GM21717 (cell line): ENCODE data around the gene AANAT.
"Not testable (repeated sequence)": the region's sequence is repeated elsewhere in the genome, so short reads cannot be mapped to it uniquely, and the experiment has no call there.

Experiments
- ATAC-seq: cut with Tn5 transposase; IDR thresholded peaks from one replicate; pipeline ENCODE4 v1.9.1; 2021; ENCODE audit warnings: mild to moderate bottlenecking, moderate library complexity; ENCODE audit not compliant: unreplicated experiment

The AANAT gene

DNA sequence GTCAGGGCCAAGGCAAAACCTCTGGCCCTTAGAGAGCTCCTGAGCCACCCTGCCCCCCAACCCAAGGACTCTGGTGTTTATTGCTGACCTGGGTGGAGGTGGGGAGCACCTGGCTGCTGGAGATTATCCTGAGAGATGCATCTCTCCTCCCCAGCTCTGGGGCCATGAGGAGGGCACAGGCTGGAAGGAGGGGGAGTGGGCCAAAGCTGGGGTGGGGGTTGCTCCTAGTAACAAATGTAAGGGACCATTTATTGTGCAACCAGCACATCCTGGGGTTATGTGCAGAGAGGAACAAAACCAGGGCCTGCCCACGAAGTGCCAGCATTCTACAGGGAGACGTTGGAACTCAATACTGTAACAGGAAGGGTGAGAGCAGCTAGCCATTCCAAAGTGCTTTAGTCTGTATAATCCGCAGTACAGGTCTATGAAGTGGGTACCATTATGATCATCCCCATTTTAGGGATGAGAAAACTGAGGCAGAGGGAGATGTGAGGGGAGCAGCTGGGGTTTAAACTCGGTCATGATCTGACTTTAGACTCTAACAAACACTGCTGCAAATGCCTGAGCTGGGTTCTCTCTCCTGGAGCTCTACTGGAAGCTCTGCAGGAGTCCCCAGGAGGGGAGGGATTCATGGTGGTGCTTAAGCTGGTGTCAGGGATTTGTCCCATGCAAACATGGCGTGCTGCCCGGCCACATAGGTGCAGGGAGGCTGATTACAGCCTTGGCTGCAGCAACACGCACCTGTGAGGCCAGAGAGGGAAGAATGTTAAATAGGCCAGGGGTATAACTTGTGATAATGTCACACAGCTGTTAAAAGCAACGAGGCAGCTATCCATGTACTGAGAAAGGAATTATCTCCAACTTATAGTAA, 35.2 kb downstream of the AANAT start:
- no peak for ATAC-seq

DNA sequence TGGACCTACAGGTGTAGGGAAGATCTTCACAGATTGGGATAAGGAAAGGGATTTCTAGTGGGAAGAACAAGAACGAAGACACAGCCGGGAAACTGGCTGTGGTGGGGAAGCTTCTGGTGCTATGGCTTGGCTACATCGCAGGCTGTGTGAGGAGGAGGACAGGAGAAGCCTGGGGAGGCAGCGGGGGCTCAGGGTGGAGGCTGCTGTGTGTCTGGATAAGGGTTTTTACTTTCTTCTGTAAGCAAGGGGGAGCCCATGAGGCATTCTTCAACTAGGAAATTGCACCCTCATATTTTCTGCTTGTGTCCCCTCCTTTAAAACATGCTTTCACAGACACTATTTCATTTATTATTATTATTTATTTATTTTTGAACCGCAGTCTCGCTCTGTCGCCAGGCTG, 36.7 kb downstream of the AANAT start:
- no peak for ATAC-seq

DNA sequence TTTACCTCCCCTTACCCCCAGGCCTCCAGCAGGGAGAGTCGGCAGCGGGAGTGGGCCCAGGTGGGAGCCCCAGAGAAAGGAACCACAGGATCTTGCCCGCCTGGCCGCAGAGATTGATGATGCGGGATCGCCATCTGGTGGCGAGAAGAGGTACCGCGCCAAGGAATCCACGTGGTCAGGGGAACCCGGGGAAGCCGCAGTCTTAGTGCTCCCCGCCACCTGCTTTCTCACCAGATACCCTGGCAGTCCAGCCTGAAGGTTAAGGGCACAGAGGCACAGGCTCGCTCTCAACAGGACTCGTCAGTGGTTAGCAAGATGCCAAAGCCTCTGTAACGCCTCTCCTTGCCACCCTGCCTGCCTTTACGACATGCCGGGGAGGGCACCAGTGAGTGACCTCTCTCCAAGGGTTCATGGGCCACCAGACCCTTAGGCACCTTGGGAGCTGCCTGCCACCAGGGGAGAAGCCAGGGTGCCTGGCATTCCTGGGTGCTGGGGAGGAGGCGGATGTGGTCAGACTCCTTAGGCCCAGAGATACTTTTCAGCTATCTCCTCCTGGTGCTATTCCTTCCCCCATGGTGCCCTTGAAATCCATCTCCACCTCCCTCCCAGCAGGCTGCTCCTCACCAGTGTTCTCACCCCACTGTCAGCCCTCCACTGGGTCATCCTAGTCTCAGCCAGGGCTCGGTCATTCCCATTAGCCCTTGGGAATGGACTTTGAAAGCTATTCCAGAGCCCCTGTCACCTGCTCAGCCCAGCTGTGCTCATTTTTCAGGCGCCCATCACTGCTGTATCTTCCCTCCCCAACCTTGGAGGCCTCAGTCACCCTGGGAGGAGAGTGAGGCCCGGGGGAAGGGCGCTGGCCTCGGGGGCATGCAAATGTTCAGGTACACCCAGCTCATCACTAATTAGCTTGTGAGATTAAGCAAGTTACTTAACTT, 39.3 kb downstream of the AANAT start:
- no peak for ATAC-seq

DNA sequence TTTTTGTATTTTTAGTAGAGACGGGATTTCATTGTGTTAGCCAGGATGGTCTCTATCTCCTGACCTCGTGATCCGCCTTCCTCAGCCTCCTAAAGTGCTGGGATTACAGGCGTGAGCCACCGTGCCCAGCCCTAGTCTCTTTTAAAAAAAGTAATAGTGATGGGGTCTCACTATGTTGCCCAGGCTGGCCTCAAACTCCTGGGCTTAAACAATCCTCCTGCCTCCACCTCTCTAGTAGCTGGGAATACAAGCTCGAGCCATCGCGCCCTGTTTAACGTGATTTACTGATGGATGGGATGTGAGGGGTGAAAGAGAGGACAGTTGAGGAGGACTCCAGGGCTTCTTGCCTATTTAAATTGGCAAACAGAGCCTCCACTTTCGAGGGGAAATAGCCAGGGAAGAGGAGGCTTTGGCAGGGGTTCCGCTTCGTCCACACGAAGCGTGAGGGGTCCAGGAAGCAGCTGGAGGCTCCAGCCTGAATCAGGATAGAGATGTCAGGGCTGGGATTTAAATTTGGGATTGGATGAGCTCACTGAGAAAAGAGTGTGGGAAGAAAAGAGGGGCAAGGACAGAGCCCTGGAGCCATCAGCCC, 41.2 kb downstream of the AANAT start:
- not testable (repeated sequence) for ATAC-seq

DNA sequence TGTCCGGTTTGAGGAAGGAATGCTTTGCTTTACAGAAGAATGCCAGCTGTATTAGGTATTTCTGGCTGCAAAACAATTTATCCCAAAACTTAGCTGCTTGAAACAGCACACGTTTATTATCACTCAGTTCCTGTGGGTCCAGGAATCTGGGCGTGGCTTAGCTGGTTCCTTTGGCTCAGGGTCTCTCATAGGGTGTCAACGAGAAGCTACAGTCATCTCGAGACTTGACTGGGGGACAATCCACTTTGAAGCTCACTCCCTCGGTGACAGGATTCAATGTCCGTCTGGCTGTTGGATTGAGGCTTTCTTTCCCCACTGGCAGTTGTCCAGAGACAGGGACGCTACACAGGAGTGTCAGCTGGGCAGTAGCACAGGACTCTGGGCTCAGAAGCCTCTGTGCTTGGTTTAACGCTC, 43.4 kb downstream of the AANAT start:
- ATAC-seq, result no peak

DNA sequence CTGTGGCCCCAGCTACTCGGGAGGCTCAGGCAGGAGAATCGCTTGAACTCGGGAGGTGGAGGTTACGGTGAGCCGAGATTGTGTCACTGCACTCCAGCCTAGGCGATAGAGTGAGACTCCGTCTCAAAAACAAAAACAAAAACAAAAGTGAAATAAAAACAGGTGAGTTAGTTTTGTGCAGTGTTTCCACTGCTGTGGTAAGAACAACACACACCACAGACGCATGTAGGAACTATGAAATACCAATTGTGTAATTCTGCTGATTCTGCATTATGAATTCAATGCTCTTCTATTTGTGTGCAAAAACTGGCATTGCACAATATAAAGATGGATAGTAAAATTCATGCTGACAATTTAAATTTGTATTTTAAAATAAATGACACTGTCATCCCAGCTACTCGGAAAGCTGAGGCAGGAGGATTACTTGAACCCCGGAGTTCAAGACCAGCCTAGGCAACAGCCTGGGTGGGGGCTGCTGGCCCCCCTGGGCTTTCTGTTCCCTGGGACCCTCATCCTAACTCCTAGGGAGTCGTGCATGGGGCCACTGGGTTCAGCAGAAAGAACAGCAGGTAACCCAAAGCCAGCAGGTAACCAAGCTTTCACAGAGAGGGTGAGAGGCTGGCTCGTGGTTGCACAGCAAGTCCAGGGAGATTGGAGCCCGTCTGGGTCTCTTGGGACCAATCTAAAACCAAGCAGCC, 44.4 kb downstream of the AANAT start:
- ATAC-seq, result no peak

DNA sequence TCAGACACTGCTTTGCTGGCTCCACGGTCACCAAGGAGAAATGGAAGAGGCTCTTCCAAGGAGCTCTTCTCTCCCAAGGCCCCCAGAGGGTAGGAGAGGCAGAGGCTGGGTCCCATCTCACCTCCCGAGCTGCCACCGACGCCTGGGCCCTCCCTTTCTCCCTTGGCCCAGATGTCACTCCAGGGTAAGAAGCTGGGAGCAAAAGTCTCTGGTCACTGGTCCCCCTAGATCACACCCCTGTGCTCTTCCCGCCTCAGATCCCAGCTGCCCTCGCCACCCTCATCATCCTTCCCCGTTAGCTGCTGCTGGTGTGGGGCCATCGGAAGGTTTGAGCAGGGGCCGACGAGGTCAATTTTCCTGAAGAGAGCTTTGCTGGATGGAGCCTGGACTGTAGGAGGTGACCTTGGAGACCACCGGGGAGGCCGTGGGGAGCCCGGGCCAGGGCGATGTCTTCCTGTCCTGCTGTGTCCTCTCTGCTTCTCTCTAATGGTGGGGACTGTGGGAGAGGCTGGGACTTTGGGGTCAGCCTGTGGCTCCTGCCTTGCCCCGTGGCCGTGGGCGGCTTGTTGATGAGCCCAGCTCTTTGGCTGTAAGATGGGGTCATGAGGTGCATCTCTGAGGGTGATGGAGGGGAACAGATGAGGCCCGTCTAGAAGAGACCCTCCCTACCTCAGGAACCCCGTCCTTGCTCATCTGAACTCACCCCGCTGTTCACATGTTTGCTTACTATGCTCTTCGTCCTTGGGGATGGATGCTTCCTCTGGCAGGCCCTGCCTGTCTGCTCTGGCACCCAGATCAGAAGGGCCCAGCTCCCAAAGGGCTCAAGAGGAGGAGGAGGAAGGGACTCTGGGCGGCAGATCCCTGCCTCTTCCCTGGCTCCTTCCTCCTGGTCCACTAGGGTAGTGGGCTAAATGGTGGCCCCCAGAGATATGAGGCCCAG, 45.2 kb downstream of the AANAT start:
- ATAC-seq, result no peak

DNA sequence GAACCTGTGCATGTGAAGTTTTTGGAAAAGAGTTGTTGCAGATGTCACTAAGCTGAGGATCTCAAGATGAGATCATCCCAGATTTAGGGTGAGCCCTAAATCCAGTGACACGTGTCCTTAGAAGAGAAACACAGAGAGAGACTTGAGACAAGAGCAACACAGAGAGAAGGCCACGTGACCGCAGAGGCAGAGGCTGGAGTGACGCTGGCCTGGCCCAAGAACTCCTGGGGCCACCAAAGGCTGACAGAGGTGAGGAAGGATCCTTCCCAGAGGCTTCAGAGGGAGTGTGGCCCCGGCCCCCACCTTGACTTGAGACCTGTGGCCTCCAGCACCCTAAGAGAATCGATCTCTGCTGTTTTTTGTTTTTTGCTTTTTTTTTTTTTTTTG, 45.9 kb downstream of the AANAT start:
- no peak for ATAC-seq

DNA sequence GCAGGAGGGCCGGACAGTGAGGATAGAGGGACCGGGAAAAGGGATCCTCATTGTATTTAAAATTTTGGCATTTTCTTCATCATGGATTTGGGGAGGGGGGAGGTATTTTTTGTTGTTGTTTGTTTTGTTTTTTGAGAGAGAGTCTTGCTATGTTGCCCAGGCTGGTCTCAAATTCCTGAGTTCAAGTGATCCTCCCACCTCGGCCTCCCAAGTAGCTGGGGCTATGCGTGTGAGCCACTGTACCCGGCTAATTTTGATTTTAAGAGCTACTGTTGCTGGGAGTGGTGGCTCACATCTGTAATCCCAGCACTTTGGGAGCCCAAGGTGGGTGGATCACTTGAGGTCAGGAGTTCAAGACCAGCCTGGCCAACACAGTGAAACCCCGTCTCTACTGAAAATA, 47.0 kb downstream of the AANAT start:
- ATAC-seq, result not testable (repeated sequence)

DNA sequence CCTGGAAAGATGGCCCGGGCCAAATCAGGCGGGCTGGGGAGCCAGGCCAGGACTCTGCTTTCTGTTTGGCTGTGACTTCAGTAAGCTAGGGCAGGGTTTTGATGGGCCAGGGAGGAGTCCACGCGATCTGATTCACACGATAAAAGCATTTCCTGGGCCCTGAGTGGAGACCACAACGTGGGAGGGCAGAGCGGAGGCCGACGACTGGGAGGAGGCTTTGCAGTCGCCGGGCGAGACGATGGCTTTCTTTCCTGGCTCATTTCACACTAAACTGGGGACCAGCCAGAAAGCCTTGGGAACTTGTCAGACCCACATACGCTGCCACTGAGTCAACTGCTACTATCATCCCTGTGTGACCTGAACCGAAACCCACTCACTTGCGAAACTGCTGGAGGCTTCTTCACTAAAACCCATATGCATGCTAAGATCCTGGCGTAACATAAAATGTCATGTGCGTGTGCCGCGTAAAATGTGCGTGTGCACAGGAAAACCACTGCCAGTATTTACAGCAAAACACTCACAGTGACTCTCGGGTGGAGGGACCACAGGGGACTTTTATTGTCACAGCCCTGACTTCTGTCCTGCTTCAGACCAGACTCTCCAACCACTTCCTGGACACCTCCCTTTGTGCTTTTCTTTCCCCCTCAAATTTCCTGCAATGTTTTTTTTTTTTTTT, 48.0 kb downstream of the AANAT start:
- peak; percentile 59 for ATAC-seq

DNA sequence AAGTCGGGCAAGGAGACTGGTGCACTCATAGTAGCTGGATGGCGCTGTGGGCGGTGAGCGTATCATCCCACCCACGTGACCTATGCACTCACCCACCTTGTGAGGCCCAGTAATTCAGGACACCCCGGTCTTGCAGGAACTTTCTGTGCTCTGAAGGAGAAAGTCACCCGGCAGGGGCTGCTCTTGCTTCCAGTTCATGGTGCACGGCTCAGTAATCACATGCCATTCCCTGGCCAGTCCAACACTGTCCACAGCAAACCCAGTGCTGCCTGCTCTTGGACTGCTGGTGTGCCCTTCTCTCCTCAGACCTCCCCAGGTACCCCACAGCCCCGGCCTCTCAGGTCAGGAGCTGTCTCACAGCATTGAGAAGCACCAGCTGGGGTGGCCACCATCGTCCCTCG, 50.2 kb downstream of the AANAT start:
- no peak for ATAC-seq

DNA sequence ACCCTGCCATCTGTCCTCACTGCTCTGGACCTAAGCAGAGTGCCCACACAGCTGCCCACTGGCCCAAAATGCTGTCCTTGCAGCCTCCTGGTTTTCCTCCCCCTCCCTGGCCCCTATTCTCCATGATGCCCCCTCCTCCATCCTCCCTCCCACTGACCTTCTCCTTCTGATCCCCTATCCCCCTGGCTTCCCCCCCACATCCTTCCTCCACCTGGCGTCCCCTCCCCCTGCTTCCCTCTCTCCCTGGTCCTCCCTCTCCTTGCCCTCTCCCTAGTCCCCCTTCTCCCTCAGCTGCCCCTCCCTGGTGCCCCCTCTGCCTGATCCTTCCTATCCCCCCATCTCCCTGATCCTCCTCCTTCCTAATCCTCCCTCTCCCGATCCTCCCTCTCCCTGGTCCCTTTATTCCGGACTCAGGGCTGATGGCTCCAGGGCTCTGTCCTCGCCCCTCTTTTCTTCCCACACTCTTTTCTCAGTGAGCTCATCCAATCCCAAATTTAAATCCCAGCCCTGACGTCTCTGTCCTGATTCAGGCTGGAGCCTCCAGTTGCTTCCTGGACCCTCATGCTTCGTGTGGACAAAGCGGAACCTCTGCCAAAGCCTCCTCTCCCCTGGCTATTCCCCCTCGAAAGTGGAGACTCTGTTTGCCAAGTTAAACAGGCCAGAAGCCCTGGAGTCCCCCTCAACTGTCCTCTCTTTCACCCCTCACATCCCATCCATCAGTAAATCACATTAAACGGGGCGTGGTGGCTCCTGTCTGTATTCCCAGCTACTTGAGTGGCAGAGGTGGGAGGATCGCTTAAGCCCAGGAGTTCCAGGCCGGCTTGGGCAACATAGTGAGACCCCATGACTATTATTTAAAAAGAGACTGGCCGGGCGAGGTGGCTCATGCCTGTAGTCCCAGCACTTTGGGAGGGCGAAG, 51.9 kb downstream of the AANAT start:
- ATAC-seq, result no peak
